HG03039 (cell line): ENCODE data around the gene MON2.
"Not testable (repeated sequence)": the region's sequence is repeated elsewhere in the genome, so short reads cannot be mapped to it uniquely, and the experiment has no call there.

Experiments used
- ATAC-seq: cut with Tn5 transposase; IDR thresholded peaks from one replicate; pipeline ENCODE4 v1.9.1; 2021; ENCODE audit warnings: mild to moderate bottlenecking, moderate library complexity; ENCODE audit not compliant: unreplicated experiment

MON2 gene

DNA sequence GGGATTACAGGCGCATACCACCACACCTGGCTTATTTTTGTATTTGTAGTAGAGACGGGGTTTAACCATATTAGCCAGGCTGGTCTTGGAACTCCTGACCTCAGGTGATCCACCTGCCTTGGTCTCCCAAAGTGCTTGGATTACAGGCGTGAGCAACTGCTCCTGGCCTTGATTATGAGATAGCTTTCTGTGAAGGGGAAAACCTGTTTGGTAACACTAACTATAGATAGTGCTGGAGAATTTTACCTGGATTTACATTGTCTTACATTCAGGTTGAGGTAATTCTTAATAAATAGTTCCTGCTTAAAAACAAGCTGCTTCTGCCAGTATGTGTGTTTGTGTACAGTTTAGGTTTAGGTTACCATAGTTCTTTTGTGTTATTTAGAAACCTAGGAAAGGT is 77.1 kb downstream of the MON2 start:
- no peak for ATAC-seq

DNA sequence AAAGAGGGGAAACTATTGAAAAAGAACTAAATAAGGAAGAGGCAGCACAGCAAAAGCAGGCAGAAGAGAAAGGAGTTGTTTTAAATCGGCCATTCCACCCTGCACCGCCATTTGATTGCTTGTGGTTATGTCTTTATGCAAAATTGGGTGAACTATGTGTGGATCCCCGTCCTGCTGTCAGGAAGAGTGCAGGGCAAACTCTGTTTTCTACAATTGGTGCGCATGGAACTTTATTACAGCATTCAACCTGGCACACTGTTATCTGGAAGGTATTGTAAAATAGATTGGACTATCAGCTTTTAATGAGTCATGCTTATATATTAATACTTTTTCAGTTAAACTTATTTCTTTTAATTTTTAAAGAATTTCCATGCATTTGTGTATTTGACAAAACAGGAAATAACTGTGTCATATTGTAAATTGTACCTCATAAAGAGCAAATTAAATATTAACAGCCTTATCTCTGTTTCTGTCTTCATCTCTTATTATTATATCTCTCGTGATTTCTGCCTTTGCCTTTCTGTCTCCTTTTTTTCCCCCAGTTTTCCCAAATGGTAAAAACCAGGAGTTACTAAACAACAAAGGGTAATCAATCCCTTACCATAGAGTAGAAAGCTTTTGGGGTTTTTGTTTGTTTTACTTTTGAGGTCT is 86.4 kb downstream of the MON2 start:
- no peak for ATAC-seq

DNA sequence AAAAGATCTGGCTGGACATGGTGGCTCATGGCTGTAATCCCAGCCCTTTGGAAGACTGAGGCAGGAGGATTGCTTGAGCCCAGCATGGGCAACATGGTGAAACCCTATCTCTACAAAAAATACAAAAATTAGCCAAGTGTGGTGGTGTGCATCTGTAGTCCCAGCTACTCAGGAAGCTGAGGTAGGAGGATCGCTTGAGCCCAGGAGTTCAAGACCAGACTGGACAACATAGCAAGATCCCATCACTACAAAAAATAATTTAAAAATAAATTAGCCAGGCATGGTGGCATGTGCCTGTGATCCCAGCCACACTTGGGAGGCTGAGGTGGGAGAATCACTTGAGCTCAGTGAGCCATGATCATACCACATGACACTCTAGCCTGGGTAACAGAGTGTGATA is 92.7 kb downstream of the MON2 start:
- not testable (repeated sequence) for ATAC-seq

DNA sequence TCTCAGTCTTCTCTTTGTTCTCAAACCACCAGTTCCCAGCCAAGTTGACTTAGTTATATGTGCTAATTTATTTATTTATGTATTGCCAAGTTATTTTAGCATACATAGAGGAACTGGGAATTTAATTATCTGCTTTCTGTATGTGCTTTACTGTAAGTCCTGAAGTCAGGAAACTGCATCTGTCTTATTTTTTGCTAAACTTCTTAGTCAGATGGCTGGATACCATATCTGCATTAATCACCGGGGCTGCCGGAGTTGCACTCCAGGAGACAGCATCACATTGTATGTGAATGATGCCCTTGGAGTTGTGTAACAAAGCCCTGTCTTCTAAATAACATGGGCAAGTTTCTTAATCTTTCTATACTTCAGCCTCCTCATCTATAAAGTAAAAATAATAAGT is 96.2 kb downstream of the MON2 start:
- ATAC-seq = no peak

DNA sequence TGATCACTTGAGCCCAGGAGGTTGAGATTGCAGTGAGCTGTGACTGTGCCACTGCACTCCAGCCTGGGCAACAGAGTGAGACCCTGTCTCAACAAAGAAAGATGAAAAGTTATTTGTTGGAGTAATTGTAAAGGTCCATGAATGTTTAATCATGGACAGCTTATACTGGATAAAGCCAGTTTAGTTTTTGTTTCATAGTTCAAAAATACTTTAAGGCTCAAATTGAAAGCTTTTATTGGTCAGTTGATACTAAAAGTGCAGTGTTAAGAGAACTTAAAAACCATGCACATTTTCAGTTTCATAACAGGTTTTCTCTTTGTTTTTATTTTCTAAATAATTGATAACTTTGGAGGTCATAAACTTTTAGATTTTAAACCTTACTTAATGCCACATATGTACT is 108.4 kb downstream of the MON2 start:
- ATAC-seq = no peak

DNA sequence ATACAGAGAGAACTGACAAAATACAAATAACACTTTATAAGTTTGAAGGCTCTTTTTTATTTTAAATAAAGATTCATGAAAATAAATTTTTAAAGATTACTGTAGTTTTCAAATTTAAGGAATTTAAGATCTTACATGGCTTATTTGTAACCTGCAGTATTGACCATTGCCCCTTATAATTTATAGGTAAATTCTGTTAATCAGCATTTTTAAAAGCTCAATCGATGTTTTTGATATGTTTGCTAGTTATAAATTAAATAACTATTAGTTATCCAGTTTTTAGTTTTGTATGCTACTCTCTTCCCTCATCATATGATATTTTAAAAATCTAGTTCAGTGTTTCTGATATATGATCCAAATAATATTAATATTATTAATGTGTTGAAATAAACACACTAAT is 109.9 kb downstream of the MON2 start:
- no peak for ATAC-seq

DNA sequence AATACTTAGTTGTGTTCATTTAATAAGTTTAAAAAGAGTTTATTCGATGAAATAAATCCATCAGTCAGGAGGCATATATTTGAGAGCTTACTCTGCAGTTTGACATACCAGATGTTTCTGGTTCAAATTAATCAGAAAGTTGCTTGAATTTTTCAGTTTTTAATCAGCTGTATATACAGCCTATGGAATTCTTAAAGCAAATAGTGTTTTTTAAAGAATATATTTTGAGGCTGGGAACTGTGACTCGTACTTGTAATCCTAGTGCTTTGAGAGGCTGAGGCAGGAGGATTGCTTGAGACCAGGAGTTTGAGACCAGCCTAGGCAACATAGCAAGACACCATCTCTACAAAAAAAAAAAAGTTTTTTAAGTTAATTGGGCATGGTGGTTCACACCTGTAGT is 112.1 kb downstream of the MON2 start:
- ATAC-seq = no peak

DNA sequence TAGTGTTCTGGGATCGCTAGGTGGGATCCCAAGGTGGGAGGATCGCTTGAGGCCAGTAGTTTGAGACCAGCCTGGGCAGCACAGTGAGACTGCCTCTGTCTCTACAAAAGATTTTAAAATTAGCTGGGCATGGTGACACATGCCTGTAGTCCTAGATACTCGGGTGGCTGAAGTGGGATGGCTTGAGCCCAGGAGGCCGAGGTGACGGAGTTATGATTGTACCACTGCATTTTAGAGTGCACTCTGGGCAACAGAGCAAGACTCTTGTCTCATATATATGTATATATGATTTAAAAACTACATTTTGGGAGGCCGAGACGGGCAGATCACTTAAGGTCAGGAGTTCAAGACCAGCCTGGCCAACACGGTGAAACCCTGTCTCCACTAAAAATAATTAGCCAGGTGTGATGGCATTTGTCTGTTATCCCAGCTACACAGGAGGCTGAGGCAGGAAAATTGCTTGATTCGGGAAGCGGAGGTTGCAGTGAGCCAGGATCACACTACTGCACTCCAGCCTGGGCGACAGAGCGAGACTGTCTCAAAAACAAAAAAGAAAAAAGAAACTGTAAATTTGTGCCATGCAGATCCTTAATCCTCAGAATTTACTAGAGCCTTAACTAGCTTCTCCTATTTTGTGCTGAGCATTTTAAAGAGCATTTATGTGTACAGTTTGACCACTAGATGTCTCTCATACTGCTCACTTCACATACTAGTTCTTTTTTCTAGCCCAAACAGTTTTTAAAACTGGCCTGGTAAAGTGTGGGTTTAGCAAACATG is 114.8 kb downstream of the MON2 start:
- ATAC-seq = no peak

DNA sequence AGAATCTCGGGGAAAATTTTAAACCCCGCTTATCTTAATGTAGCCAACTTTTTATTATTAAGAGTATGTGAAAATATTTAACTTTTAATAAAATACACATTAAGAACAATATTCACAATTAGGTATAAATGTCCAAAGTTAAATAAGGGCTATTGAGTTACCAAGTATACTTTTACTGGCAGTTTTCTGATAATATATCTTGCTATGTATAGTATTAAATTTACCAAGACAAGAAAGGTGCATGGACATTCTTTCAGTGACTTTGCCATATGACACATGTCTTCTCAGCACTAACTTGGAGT is 115.4 kb downstream of the MON2 start:
- ATAC-seq = no peak

DNA sequence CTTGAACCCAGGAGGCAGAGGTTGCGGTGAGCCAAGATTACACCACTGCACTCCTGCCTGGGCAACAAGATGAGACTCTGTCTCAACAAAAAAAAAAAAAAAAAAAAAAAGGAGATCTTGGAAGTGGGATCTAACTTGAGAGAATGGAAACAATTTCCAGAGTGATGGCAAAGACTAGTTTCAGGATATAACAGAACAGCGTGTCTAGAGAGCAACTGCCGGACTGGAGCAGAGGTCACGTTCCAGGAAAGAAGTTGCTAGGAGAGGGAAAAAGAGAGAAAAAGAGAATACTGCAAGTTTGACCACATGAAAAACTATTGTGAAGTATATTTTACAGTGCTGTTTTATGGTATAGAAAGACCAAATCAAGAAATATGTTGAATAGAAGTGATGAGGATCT is 118.0 kb downstream of the MON2 start:
- ATAC-seq = no peak

DNA sequence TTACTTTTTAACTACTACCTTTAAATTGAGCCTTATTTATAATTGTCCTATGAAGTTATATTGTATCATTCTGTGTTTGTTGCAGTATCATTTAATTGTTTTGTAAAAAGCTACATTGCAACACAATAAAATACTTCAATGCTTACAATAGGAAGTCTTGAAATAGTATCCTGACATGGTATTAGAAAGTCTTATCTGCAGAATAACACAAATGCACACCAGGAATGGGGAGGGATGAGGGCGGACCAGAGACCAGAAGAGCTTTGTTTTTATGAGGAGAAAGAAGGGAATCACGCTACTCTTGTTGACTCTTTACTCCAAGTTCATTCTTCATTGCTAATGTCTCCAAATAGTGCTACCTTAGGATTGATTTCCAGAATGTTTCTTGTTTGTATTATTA is 120.2 kb downstream of the MON2 start:
- ATAC-seq = no peak

DNA sequence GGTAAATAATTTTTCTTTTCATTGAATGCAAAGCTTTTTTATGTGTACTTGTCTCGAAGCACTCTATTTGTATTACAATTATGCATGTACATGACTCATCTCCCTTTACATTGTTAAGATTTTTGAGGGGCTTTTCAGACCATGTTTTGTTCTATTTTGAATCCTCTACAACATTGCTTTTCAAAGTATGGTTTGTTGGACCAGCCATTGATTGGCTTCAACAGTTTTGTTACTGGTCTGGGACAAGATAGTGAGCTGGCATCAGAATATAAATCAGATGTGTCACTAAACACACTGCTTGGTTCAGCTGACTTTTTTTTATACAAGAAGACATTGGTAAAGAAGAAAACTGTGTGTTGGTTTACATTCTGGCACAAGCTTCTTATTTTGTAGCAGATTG is 122.3 kb downstream of the MON2 start:
- ATAC-seq = no peak

DNA sequence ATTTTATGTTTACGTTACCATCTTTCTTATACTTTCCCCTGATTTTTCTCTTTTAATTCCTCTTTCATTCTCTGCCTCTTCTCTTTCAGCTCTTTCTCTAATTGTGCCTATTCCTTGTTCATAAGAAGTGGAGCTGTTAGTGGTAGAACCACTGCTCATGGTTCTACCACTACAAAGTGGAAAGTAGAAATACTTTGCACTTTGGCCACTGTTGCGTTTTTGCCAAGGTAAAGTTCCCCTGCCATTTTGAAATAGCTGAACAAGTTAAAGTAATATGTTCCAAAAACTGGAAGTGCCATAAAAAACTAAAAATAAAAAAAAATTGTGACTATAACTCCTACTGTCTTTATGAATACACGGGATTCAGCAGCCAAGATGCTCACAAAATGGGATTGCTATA is 130.6 kb downstream of the MON2 start:
- ATAC-seq = no peak

DNA sequence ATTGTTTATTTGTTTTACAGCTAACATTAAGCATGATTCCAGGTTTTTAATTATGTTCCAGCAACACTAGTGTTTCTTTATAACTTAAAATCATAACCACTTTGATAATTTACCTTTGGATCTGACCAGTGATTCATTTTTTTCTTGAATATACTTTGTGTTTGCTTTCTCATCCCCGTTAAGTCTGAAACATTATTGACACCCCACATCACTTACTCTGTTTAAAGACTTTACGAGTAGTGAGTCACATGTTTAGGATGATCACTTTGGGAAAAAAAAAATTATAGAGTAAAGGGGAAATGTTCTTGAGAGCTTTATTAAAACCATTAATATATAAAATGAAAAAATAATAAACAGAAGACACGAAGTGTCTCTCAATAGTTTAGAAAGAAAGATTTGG is 132.2 kb downstream of the MON2 start:
- no peak for ATAC-seq

DNA sequence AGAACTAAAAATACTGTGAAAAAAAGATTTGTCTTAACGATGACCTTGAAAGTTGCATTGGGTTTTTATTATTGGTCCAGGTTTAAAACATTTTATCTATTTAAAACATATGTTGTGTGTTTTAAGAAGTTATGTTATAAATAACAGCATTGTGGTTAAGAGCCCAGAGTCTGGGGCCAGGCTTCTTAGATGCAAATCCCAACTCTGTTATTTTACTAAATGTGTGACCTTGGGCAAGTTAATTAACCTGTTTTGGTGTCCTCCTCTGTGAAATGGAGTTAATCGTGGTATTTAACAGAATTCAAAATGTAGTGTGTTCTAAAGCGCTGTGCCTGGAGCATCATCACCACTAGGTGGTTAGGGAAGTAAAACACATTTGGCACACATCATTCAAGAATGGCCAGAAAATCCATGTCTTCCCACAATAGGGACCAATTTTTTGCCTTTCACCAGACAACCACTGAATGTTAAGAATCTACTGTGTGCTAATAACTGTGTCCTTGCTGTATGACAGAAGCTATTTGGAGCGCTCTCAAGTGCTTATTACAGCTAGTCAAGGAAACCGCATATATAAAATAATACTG is 133.3 kb downstream of the MON2 start:
- ATAC-seq = no peak

DNA sequence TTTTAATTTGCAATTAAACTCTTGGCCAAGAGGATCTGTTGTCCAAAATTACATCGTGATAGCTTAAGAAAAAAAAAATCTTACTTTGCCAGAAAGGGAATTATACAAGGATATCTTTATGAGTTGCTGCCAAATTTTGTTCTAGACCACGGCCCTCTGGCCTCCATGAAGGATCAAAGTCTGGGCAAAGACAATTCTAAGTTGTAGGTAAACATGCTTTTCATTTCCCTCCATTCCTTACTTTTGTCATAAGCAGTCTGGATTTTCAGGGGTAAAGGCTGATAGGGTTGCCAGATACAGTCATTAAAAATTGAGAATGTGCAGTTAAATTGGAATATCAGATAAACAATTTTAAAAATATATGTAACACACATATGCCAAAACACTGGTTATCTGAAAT is 135.1 kb downstream of the MON2 start:
- ATAC-seq = no peak

DNA sequence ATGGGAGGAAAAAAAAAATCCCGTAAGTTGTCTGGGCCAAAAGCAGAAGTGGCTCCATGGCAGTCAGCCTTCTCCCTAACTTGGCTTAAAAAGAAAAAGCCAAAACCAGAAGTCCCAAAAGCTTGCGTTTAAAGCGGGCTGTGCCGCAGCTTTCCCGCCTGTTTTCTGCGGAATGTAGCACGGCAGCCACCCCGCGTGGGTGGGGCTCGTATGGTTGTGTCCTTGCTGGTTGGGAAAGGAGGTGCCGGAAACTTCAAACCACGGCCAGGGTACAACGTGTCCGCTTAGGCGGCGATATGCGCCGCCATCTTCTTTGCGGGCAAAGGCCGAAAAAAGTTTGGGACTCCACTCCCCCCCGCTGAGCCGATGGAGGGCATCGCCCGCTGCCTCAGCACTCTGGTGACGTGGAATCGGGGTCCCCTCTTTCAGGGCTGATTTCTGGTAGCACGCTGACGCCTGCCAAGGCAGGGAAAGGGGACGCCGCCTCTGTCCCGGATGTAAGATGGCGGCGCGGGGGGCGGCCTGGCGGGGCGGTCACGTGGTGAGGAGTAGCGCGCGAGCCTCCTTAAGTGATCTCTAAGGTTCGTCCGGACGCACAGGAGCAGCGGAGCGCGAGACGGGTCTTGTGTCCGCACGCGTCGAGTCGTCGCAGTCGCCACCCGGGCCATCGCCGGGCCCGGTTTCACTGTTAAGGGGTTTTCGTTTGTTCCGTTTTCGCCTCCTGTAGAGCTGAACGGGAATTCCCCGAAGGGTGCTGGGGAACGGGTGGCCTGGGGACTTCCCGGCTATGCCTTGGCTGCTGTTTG is 135.8 kb downstream of the MON2 start:
- peak; percentile 60 for ATAC-seq

DNA sequence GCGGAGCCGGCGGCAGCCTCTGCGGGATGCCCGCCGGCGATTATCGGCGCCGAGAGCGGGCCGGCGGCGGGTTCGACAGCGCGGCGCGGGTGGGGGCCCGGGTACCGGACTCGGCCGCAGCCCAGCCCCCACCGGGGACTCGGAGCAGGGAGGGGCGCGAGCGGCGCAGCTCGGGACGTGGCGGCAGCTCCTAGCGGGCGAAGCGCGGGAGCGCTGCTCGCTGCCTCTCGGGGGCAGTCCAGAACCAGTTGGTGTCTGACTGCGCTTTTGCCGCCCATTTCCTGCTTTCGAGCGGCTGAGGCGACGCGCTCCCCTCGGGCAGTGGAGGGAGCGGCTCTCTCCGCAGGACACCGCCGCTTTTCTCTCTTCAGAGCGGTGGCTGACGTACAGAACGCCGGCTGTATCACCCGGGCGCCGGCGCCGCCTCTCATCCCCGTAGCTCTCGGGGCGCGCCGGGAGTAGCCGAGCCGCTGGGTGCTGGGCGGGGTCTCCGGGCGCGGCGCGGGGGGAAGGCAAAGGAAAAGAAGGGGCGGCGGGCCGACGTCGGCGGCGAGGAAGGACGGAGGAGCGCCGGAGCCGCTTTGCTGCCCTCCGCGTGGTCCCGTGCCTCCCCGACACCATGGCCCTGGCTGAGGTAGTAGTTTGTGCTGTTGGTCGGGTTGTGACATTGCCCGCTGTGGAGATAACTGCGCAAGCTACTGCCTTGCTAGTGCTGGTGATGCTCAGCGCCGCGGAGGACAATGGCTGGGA is 136.6 kb downstream of the MON2 start:
- ATAC-seq = peak; percentile 59

DNA sequence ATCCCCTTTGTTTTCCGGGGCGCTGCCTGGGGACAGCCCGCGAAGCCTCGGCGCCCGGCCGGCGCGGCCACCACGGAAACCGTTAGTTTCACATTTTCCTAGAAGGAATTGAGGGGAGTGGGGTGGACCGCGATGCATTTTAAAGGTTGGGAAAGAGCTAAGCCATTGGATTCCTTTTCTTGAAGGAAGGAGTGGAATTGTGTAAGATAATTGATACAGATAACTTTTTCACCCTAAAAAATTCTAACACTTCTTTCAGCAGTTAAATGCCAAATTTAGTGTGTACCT is 137.1 kb downstream of the MON2 start:
- ATAC-seq = no peak

DNA sequence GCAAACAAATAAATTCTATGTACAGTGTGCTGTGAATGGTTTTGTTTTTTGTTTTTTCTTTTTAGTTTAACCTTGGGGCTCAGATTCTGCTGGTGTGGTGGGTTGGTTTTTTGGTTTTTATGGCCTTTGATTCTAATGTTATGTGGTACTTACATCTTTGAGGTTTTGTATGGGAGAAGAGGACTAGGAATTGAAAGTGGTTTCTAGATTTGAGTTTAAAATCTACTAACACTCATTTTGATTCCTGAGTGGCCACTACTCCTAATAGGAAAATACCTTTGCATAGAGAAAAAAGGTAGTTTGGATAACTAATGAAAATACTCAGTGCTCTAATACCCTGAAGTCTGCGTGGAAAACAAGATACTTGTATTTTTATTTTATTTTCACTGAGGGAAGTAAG is 137.7 kb downstream of the MON2 start:
- no peak for ATAC-seq

DNA sequence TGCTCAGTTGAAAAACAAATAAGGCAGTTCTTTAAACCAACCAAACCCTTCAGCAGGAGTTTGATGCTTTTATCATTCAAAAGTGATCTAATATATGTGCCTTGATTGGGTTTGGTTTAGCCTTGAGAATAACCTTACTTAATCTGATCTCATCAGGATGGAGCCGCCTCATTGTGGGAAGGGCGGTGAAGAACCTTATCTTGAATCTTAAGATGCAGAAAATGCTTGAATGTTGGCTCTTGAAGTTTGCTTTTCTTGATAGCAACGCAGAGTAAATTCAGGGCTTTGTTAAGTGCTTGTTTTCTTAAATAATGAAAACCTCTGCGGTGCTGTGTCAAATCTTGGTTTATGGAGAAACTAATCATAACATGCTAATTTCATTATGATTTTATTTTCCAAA is 138.2 kb downstream of the MON2 start:
- ATAC-seq = no peak
